Middle frontal gyrus (tissue), 1 donor: Measurements from ENCODE around the gene KDM4B.
A peak's percentile ranks its signal among the peaks of the same experiment; 100 is the strongest.
"Not testable (repeated sequence)": the region's sequence is repeated elsewhere in the genome, so short reads cannot be mapped to it uniquely, and the experiment has no call there.

ENCODE experiments used
- DNase-seq: peaks from one replicate; pipeline ENCODE4 v3.0.0-alpha.2; 2015; ENCODE audit warnings: low spot score; ENCODE audit errors: extremely low spot score

The KDM4B gene

DNA sequence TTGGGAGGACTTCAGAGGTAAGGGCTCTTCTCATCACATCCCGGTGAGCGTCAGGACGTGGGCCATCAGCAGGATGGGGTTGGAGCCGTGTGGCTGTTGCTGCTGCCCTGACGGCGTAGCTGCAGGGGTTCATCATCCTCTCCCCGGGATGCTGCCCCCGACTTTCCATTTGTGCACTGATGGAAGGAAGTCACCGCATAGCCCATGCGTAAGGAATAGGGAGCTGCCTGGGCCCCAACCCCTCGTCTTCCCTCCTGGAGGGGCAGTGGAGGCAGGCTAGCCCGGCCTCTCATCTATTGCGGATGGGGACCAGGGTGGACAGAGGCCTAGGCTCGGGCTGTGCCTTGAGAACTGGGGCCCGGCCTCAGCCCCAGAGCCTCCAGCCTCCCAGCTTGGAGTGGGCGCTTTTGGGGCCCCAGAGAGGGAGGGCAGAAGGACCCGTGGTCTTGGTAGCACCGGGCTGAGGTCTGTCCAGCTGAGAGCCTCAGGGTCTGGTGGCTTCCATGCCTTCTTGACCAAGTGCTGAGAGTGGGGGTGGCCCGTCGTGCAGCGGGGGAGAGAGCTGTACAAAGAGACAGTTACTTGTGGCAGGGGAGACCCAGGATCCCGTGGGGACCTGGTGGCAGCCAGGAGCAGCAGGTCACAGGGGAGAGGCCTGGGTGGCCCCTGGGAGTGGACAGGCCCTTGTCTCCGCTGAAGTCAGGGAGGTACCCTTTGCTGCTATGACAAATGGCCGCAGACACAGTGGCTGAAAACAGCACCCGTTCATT lies 44.0 kb downstream of the KDM4B start:
- DNase-seq = no peak

DNA sequence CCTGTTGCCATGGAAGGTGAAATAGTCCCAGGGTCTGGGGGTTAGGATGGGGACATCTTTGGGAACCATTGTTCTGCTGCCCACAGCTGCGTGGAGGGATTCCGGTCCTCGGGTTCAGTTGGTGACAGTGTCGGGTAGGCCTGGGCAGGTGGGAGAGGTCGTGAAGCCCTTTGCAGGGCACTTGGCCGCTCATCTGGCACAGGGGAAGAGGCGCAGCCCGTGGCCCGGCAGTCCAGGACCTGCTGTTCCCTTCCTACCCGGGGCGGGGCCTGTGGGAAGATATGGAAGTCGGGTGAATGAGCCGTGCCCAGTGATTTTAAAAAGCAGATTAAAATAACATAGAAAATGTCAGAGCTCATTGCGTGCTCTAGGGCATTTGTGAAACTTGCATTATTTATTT lies 44.8 kb downstream of the KDM4B start:
- no peak for DNase-seq

DNA sequence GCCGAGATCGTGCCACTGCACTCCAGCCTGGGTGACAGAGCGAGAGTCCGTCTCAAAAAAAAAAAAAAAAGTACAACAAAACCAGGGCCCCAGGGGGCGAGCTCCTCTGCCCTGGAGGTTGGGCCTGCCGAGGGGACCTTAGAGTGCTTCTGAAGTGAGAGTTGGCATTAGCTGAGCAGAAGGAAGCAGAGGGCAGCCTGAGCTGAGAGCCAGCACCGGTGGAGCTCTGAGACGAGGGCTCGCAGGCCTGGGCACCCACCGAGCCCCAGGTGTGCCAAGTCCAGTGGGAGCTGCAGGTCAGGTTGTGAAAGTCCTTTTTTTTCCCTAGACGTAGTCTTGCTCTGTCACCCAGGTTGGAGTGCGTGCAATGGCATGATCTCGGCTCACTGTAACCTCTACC lies 46.0 kb downstream of the KDM4B start:
- no peak for DNase-seq

DNA sequence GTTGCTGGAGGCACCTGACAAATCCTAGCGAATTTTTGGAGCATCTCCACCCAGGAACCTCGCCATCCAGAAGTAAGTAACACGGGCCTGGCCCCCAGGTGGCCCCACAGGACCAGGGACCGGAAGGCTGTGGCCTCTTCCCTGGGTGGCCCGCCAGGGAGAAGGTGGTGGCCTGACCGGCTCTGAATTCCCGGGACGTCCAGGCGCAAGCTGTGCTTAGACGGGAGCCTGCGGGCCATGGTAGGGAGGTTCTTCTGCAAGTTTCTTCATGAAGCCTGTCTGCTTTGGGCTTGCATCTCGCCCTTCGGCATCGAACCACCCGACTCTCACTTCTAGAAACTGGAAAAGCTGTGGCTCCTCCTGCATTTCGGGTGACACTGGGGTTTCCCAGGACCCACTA lies 47.4 kb downstream of the KDM4B start:
- no peak for DNase-seq

DNA sequence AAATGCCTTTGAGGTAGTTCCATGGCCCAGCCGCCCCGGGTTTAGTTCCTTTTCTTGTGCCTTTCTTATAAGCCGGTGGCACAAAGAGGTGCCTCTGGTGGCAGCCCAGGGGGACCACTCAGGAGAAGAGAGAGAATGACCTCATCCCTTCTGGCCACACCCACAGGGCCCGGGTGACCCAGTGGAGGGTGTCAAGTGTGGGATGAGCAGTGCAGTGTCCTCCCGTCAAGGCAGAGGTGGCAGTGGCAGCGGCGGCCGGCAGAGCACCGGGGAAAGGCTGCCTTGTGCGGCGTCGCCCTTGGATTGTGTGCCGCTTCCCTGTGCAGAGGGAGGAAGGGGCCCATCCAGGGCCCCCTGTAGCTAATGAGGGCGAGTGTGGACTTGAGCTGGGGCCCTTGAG lies 47.9 kb downstream of the KDM4B start:
- no peak for DNase-seq

DNA sequence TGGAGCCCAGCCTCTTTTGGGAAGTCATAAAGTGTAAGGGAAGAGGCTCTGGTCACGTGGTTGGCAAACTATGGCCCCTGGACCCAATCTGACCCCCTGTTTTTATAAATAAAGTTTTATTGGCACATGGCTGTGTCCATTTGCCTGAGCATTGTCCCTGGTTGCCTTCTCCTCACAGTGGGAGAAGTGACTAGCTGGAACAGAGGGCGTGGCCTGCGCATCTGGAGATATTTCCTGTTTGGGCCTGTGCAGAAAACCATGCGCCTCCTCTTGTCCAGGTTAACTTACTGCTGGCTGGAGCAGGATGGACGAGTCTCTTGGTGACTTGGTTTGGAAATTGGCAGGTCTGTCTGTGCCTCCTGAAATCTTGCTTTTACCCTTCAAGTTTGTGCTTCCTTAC lies 48.3 kb downstream of the KDM4B start:
- no peak for DNase-seq

DNA sequence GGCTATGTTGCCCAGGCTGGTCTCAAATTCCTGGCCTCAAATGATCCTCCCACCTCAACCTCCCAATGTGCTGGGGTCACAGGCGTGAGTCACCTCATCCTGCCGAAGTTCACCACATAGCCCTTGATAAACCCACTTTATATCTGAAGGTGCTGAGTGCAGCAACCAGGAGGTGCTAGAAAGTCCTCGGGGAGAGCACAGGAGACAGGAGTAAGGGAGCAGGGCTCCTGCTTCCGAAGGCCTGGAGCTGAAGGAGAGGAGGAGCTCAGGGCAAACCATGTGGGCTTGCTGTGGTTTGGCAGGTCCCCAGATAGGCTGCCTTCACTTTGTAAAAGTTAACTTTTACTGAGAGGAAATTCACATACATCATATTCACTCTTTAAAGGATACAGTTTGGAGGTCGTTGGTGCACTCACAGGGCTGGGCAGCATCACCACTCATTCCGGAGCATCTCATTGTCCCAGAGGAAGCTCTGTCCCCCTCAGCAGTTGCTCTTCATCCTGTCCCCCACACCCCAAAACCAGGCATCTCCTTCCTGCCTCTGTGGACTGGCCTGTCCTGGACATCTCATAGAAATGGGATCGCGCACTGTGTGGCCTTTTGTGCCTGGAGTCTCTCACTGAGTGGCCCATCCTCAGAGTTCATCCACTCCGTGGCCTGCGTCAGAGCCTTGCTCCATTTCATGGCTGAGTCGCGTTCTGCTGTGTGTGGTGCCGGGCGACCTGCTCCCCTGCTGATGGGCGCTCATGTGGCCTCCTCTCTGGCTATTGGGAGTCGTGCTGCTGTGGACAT lies 49.5 kb downstream of the KDM4B start:
- DNase-seq = no peak

DNA sequence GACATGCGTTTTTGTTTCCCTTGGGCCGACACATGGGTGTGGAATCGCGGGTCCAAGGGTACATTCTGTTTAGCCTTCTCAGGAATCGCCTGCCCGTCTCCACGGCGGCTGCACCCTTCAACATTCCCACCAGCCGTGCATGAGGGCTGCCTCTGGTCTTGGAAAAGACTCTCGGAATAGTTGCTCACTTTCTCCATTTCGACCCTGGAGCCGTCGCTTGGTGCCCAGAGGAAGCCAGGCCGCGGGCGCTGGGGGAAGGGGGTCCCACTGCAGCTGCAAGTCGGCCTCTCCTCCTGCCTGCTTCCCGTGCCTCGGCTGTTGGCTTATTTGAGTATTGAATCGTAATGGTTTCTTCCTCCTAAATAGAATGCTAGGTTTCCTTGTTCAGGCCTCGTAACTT lies 51.5 kb downstream of the KDM4B start:
- no peak for DNase-seq

DNA sequence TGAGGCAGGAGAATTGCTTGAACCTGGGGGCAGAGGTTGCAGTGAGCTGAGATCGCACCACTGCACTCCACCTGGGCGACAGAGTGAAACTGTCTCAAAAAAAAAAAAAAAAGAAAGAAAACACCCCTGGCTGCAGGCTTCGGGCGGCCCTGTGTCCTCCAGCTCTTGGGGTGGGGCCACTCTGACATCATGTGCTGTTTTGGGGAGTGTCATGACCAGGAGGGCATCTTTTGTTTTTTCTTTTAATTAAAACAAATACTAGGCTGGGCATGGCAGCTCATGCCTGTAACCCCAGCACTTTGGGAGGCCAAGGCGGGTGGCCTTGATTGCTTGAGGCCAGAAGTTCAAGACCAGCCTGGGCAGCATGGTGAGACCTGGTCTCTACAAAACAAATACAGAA lies 52.1 kb downstream of the KDM4B start:
- no peak for DNase-seq

DNA sequence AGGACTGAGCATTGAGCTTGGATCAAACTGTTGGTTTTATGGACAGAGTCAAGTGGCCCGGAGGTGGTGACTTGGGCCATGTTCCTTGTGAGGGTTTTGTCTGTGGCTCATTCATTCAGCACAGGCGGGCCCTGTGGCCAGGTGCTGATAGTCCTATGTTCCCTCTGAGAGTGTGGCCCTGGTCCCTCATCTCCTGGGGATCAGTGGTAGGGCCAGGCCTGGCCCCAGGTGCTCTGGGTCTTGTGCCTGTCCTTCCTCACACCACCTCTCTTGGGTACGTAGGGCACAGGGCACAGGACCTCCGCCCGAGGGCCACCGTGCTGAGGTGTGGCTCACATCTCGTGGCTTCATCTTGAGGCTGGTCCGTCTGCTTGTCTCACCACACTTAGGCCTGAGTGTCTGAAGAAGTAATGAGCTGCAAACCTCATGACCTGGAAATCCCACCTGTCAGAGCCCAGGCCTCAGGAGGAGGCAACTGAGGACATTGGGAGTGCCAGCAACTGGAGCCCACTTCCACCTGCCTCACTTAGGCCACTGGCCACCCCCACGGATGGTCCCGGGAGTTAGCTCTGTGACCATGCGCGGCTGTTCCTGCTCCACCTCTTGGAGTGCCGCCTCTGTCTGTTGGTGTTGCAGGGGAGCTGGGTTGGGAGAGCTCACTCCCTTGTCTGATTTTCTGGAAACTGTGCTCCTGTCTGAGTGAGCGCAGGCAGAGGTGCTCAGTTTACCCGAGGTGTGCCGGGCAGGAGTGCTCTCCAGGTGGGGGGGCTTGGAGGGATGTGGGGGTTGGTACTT lies 53.4 kb downstream of the KDM4B start:
- DNase-seq = no peak

DNA sequence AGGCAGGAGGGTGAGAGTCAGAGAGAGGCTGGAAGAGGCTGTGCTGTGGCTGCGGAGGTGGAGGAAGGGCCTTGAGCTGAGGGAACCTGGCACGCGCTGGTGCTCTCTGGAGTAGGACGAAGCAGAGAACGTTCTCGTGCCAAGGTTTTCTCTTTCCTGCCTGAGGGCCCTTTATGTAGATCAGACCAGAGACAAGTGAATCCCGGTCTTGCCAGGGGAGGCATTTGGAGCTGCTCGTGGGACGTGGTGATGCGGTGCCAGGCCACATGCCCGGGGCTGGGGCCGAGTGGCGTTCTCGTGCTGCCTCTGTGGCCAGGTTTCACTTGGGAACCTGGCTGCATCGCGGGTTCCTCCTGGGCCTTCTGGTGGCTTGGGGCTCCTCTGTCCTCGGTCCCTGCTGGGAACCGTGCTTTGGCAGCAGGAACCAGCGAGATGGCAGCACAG lies 54.2 kb downstream of the KDM4B start:
- no peak for DNase-seq

DNA sequence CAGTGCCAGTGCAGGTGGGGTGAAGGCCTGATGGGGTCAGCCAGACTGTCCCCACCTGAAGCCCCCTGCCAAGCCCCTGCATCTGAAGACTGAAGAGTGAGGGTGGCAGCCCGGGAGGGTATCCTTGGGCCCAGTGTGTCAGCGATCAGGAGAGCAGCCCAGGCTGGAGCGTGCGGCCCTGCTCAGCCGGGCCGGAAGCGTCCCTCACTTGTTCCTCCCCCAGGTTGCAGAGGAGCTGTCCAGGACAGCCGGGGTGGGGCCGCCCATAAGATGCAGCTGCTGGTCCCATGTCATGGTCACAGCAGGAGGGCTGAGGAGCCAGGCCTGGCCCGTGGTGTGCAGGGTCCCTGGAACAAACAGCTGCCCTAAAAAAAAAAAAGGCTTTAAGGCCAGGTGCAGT lies 55.4 kb downstream of the KDM4B start:
- DNase-seq = no peak

DNA sequence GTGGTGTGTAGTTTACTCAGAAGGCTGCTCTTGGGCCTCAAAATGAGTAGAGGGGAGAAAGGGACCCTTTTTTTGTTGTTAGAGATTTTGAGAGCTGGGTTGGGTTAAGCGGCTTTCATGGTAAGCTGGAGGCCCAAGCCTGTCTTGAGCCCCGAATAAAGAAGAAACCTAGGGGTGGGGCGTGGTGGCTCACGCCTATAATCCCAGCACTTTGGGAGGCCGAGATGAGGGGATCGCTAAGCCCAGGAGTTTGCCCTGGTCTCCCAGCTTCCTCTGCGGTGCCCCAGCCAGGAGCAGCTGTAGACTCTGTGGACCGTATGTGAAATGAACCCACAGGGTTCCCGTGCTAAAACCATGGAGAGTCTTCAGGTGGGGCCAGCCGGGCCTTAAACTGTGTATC lies 56.1 kb downstream of the KDM4B start:
- no peak for DNase-seq

DNA sequence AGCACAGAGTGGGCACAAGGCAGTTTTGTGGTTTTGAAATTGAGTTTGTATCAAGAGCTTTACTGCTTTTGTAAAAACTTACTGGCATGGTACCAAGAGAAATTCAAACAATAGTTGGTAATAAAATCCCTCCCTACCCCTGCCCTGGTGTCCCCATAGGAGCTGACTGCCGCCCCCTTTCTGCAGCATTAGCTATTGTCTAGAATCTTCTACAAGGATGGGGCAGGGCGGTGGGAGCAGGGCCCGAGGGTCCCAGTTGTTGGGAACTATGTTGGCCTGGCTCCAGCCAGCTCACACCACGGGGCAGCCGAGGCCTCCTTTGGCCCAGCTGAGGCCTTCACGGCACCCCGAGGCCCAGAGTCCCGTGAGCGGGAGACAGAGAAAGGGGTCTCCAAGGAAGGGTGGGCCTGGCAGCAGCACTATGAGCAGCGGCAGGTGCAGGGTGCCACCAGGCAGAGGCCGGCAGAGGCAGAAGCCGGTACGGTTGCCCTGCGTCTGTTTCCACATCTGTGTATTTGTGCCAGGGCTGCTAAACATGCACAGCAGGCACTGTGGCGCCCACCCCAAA lies 57.9 kb downstream of the KDM4B start:
- DNase-seq = no peak

DNA sequence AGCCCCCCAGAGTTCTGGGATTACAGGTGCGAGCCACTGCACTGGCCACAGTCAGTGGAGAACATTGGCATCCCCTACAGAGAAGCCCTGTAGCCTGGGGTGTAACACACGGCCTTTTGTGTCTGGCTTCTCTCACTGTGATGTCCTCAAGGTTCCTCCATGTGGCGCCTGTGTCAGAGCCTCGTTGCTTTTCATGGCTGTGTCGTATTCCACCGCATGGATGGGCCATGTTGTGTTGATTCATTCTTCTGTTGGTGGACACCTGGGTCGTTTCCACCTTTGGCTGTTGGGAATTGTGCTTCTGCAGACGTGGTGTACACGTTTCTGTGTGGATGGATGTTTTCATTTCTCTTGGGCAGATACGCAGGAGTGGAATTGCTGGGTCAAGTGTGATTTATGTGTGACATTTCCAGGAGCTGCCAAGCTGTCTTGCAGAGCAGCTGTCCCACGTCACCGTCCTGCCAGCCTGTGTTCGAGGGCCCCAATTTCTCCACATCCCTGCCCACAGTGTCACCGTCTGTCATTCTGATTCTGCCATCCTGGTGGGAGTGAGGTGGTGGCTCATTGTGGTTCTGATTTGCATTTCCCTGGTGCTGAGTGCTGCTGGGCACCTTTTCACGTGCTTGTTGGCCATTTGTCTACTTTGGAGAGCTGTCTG lies 59.4 kb downstream of the KDM4B start:
- DNase-seq = no peak

DNA sequence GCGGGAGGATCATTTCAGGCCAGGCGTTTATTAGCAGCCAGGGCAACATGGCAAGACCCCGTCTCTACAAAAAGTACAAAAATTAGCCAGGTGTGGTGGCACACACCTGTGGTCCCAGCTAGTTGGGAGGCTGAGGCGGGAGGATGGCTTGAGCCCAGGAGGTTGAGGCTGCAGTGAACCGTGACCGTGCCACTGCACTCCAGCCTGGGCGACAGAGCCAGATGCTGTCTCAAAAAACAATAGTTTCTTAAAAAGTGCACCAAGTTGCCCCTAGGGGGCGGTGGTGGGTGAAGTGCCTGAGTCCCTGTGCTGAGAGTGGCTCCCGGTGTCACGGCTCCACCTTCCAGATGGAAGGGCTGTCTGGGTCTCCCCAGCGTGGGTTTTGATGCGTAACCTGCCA lies 60.7 kb downstream of the KDM4B start:
- DNase-seq = not testable (repeated sequence)

DNA sequence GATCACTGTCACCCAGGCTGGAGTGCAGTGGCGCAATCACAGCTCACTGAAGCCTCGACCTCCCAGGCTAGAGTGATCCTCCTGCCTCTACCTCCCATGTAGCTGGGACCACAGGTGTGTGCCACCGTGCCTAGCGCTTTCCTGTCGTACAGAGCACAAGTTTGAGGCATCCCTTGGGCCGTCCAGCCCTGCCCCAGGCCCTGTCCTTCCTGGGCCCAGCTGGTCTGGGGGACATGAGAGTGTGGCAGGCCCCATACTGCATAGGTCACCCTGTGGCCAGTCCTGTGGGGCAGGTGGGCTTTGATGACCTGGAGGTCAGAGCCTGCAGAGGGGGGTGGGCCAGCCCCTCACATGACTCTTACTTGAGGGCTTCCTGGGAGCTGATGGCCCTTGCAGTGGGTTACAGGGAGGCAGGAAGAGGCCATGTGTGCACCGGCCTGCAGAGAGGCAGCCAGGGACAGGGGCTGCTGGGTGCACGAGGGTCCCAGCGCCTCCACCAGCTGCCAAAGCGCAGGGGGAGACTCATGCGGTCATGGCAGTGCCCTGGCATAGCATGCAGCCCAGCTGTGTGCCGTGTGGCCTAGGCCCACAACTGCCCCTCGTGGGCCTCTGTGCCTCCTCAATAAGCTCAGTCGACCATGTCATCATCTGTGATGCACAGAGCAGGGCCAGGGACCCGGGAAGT lies 61.4 kb downstream of the KDM4B start:
- no peak for DNase-seq

DNA sequence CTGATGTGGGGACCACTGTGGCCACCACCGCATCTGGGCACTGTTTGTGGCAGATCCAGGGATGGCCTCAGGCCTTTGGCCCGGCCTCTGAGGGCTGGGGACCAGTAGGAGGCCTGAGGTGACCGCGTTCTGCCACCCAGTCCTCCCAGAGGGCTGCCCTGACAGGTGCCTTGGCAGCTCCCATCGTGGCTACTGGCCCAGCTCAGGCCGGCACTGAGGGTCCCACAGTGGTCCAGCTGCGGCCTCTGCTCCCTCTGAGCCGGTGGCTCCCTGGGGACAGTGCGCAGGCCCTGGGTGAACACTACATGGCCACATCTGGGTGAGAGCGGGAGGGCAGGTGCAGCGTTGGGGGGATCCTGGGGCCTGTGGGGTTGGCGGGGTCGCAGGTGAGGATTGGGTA lies 61.9 kb downstream of the KDM4B start:
- no peak for DNase-seq

DNA sequence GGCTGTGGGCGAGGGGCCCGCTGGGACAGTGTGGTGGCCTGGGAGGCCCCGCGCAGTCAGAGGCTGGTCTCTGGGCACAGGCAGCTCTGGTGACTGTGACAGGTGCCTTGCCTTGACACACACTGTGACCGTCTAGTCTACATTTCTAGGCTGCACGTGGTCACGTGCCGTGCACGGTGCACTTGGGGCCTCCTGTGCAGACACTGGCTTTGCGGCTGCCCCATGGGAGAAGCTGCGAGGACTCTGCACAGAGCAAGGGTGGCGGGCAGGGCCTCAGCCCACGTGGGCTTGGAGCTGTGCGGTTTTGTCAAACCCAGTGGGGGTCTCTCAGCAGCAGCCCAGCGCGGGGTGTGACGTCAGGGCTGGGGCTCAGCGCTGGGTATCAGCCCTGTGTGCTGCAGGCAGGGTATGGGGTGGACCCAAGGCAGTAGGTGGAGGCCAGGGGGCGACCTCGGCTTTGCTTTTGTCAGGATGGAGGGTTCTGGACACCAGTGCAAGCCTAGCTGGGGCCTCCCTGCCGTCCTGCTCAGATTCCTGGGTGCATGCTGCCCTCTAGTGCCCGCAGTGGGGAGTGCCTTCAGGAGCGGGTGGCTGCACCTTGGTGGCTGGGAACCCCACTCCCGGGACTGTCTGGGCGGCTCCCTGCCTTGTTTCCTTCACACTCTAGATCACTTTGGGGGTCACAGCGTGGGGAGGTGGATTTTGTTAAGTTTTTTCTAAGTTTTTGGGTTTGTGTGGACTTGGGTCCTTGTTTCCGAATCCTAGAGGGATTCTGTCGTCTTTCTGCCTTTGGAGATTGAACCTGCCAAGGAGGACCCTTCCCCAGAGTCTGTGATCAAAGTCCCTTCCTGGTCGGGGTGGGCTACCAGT lies 62.6 kb downstream of the KDM4B start:
- DNase-seq = peak; percentile 67
